Measurements from ENCODE around the gene CLRN2. TPM values are rescaled to one million over a fixed set of nuclear protein-coding genes. Genes with fewer than 3 reads are reported as not detected.

The CLRN2 gene
- total and polyA plus RNA-seq, 9 of the 15 experiments (the other 6 are each of a cell fraction or from before 2014, with no cell fraction given) = not detected

GRCh38 chr4:17552427-17552826 is 37.5 kb downstream of the CLRN2 start (continued):
- TF ChIP-seq, protein P1, sequence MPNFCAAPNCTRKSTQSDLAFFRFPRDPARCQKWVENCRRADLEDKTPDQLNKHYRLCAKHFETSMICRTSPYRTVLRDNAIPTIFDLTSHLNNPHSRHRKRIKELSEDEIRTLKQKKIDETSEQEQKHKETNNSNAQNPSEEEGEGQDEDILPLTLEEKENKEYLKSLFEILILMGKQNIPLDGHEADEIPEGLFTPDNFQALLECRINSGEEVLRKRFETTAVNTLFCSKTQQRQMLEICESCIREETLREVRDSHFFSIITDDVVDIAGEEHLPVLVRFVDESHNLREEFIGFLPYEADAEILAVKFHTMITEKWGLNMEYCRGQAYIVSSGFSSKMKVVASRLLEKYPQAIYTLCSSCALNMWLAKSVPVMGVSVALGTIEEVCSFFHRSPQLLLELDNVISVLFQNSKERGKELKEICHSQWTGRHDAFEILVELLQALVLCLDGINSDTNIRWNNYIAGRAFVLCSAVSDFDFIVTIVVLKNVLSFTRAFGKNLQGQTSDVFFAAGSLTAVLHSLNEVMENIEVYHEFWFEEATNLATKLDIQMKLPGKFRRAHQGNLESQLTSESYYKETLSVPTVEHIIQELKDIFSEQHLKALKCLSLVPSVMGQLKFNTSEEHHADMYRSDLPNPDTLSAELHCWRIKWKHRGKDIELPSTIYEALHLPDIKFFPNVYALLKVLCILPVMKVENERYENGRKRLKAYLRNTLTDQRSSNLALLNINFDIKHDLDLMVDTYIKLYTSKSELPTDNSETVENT (CRISPR knock-in tag; IDR thresholded peaks at IDR 0.05) = no peak
- no peak for TF ChIP-seq NFIX (CRISPR knock-in tag; IDR thresholded peaks at IDR 0.05; ENCODE audit: low read depth)
- no peak for TF ChIP-seq SMARCE1 (IDR thresholded peaks at IDR 0.05)

GRCh38 chr4:17554568-17554967 is 39.6 kb downstream of the CLRN2 start:
- POLR2A ChIA-PET = interaction anchor here (0.8 kb wide), 1 partner anchor 23 kb away, joined by 3 read pairs; no protein-coding TSS in a partner anchor
- CTCF ChIA-PET (ENCODE audit: low intra/inter-chr PET ratio) = no interaction called here
- H3K4me2 ChIP-seq (ENCODE audit: insufficient read depth, low read length) = no peak overlapping the region
- H2AFZ ChIP-seq (ENCODE audit: low read depth, low read length) = no peak overlapping the region
- H3K27me3 ChIP-seq (ENCODE audit: control insufficient read depth in 2 of 2, insufficient read depth in 2 of 2, low read length in 2 of 2) = peaks cover 22% of the 10 kb centered on the region in 2 experiments; a peak in 3 of 5 replicates
- no peak for FAIRE-seq
- intact Hi-C loops (cut with micrococcal nuclease) = no loop called here
- no peak overlapping the region for H3K27ac ChIP-seq (ENCODE audit: extremely low read depth, low read depth, low read length)
- H3K36me3 ChIP-seq (ENCODE audit: control insufficient read depth, insufficient read depth, low read length) = no peaks in the 10 kb centered on the region
- DNase-seq (ENCODE audit: extremely low read depth in 1 of 4, low spot score in 3 of 4) = no peak
- ATAC-seq = no peak
- no peaks in the 10 kb centered on the region for H3K9me3 ChIP-seq (replicated peaks; ENCODE audit: control insufficient read depth, insufficient read depth, low read depth, low read length)
- WGBS (ENCODE audit: insufficient coverage, low coverage, missing lambda C conversion rate) = 0% methylated on average over 4 of the region's 4 CpGs
- in situ Hi-C loops (cut with MboI) = no loop called here
- H3K9ac ChIP-seq (ENCODE audit: insufficient read depth in 1 of 2, low read depth in 2 of 2, low read length in 2 of 2) = no peak overlapping the region
- BruUV-seq (replicated peaks) = no TSS peak
- no peak overlapping the region for H3K4me3 ChIP-seq
- H3K4me1 ChIP-seq (replicated peaks in 1 of 2; ENCODE audit: control insufficient read depth in 2 of 2, insufficient read depth in 2 of 2, low read length in 2 of 2) = peaks cover 0 to 2% of the 10 kb centered on the region in 2 experiments; a peak in 1 of 5 replicates
- H4K20me1 ChIP-seq (replicated peaks; ENCODE audit: control insufficient read depth, insufficient read depth, low read length) = no peaks in the 10 kb centered on the region
- no peaks in the 10 kb centered on the region for H3K9me1 ChIP-seq (ENCODE audit: control insufficient read depth, insufficient read depth, low read length)
- H3K79me2 ChIP-seq (ENCODE audit: control insufficient read depth, insufficient read depth, low read length) = no peaks in the 10 kb centered on the region
- TF ChIP-seq CTCF (IDR thresholded peaks at IDR 0.05 in 2 of 3, conservative IDR thresholded peaks at IDR 0.05 in 1 of 3; ENCODE audit: insufficient read depth in 2 of 3, low read depth in 1 of 3, low read length in 3 of 3) (no peak), PPARD (CRISPR knock-in tag; IDR thresholded peaks at IDR 0.05) (no peak), EWSR1 (IDR thresholded peaks at IDR 0.05; ENCODE audit: borderline replicate concordance, low read depth, partially characterized antibody) (no peak), ZC3H4 (CRISPR knock-in tag; IDR thresholded peaks at IDR 0.05; ENCODE audit: borderline replicate concordance) (no peak), ATF1 (CRISPR knock-in tag; IDR thresholded peaks at IDR 0.05) (no peak), ATF1 (tag; IDR thresholded peaks at IDR 0.05) (no peak), MTA3 (IDR thresholded peaks at IDR 0.05; ENCODE audit: borderline replicate concordance) (no peak), ZBTB2 (IDR thresholded peaks at IDR 0.05) (no peak)
- TF ChIP-seq, protein P2, sequence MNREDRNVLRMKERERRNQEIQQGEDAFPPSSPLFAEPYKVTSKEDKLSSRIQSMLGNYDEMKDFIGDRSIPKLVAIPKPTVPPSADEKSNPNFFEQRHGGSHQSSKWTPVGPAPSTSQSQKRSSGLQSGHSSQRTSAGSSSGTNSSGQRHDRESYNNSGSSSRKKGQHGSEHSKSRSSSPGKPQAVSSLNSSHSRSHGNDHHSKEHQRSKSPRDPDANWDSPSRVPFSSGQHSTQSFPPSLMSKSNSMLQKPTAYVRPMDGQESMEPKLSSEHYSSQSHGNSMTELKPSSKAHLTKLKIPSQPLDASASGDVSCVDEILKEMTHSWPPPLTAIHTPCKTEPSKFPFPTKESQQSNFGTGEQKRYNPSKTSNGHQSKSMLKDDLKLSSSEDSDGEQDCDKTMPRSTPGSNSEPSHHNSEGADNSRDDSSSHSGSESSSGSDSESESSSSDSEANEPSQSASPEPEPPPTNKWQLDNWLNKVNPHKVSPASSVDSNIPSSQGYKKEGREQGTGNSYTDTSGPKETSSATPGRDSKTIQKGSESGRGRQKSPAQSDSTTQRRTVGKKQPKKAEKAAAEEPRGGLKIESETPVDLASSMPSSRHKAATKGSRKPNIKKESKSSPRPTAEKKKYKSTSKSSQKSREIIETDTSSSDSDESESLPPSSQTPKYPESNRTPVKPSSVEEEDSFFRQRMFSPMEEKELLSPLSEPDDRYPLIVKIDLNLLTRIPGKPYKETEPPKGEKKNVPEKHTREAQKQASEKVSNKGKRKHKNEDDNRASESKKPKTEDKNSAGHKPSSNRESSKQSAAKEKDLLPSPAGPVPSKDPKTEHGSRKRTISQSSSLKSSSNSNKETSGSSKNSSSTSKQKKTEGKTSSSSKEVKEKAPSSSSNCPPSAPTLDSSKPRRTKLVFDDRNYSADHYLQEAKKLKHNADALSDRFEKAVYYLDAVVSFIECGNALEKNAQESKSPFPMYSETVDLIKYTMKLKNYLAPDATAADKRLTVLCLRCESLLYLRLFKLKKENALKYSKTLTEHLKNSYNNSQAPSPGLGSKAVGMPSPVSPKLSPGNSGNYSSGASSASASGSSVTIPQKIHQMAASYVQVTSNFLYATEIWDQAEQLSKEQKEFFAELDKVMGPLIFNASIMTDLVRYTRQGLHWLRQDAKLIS (CRISPR knock-in tag; IDR thresholded peaks at IDR 0.05) = no peak

Measured in K562 (cell line).